ENCODE results near the gene OR4D9.

DNA sequence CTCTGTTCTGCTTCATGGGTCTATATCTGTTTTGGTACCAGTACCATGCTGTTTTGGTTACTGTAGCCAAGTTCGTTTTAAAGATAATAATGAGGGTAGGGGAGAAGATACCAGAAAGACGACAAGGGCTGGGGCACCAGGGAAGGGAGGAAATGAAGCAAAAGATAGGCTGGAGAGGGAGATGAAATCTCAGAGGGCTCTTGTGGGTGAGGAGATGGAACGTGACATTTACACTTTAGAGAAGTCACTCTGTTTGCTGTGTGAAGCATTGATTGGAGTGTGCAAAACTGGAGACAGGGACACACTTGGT, 33.5 kb downstream of the OR4D9 start:
- no peak for TF ChIP-seq ZFX (IDR thresholded peaks at IDR 0.05; ENCODE audit: borderline replicate concordance)
- TF ChIP-seq, protein P1, sequence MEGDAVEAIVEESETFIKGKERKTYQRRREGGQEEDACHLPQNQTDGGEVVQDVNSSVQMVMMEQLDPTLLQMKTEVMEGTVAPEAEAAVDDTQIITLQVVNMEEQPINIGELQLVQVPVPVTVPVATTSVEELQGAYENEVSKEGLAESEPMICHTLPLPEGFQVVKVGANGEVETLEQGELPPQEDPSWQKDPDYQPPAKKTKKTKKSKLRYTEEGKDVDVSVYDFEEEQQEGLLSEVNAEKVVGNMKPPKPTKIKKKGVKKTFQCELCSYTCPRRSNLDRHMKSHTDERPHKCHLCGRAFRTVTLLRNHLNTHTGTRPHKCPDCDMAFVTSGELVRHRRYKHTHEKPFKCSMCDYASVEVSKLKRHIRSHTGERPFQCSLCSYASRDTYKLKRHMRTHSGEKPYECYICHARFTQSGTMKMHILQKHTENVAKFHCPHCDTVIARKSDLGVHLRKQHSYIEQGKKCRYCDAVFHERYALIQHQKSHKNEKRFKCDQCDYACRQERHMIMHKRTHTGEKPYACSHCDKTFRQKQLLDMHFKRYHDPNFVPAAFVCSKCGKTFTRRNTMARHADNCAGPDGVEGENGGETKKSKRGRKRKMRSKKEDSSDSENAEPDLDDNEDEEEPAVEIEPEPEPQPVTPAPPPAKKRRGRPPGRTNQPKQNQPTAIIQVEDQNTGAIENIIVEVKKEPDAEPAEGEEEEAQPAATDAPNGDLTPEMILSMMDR (IDR thresholded peaks at IDR 0.05), result no peak

Measured in 22Rv1 (cell line).